Measurements from ENCODE around the gene LIN7C. TPM values are rescaled to one million over a fixed set of nuclear protein-coding genes. Genes with fewer than 3 reads are reported as not detected.

Gene LIN7C
- total RNA-seq, 1 donor from 2014 or later, result 27.8 TPM

DNA sequence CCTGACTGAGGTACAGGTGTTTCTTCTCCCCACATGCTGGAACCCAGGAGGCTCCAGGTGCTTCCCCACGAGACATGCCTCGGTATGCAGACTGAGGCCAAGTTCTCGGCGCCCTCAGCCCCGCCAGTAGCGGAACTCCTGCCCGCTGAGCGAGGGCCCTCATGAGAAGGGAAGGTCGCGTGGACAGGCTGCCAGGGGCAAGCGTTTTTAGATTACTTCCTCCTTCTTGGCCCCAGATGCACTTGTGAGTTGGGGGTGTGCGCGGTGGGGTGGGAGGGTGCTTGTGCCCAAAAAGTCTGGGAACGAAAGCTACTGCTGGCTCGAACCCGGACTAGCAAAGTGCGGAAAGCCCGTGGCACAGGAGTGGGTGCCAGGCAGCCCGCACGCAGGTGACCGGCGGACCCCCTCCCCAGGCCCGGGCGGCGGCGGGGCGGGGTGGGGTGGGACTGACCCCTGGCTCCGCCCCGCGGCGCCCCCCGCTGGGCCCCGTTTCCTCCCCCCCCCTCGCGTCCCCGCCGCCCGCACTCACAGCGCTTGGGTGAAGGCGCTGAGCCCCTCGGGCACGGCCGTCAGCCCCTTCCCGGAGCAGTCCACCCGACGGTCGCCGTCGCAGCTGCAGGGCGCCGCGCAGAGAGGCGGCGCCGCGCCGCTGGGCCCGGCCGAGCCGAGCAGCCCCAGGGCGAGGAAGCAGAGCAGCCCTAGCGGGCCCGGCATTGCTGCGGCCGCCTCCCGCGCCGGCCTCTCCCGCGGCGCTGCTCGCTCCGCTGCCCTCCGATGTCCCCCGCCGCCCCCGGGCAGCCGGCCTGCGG, 34.8 kb downstream of the LIN7C start:
- intact Hi-C loops (cut with micrococcal nuclease), result loop anchor here (1.0 to 10.0 kb wide), 4 partner anchors 28 to 108 kb away; partner anchors contain the start of genes CCDC34 and LIN7C

DNA sequence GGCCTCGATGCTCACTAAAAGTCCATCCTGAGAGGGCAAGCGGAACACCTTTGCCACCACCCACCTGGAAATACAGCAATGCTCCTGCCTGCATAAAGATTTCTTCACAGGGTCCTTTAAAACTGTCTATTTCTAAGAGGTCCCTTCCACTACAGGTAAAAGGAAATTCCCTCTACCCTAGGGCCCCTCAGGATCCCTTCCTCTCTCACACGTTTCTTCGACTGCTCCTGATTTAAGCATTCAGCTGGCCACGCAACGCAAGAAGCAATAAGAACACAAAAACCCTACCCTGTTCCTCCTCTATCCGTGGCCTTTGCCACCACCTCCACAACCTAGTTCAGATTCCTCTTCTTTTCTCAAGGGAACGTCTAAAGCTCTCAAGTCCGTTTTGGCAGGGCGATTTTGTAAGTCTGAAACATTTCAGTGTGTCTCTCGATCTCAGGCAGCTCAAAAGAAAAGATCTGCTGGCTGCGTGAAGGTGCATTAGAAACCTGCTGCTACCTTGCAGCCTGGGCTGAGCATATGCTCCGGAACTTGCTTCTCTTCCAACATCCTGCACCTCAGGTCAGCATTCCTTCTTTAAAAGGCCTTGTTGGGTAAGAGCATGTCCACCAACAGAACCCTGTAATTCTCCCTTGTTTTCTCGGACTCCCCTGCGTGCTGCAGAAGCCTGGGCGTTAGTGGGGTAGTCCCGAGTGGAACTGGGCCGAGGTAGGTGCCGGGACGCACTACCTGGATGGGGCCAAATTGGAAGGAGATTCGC, 35.6 kb downstream of the LIN7C start:
- intact Hi-C loops (cut with micrococcal nuclease), result loop anchor here (10.0 kb wide), 1 partner anchor 56 kb away; no protein-coding TSS in a partner anchor

DNA sequence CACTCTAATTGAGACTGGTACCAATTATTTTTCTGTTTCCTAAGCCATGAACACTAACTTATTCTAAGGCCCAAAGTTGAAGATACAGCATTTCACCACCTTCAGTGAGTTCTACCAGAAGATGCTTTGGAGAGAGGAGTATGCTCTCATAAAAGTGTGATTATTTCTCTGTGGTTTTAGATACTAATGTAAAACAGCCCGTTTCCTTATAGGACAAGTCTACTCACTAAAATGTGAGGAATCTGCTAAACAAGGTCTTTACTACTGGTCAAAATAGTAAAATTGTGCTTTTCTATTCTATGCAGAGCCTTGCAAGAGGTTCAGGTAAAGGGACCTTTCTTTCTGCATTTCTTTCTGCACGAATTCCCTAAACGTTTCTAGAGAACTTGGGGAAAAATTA, 36.4 kb downstream of the LIN7C start:
- intact Hi-C loops (cut with micrococcal nuclease), result loop anchor here (10.0 kb wide), 1 partner anchor 55 kb away; no protein-coding TSS in a partner anchor

DNA sequence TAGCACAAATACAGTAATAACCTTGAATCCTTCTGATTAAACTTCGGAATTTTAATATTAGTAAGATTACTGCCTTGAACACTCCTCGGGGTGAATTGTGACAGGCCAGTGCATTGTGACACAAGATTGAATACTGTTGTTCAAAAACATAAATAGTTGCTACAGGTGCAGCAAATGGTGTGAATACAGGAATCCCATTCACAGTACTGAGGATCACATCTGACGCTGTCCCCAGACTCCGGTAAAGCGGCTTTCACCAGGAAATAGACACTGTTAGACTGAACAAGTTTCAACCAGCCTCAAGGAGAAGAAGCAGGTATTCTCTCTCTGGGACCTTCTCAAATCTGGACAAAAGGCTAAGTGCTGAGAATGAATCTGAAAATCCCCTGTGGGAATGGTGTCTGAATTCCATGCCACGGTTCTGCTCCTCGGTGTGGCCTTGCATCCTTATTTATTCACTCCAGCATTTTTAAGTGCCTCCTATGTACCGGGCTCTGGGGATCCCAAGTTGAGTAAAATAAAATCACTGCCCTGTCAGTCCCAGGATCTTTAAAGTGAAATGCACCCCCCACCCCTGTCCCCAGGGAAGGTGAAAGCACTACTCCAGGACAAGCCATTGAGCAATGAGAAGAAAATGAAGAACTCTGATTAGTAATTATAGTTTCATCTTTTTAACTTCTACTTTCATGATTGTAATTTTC, 37.4 kb downstream of the LIN7C start:
- intact Hi-C loops (cut with micrococcal nuclease), result no loop called here

DNA sequence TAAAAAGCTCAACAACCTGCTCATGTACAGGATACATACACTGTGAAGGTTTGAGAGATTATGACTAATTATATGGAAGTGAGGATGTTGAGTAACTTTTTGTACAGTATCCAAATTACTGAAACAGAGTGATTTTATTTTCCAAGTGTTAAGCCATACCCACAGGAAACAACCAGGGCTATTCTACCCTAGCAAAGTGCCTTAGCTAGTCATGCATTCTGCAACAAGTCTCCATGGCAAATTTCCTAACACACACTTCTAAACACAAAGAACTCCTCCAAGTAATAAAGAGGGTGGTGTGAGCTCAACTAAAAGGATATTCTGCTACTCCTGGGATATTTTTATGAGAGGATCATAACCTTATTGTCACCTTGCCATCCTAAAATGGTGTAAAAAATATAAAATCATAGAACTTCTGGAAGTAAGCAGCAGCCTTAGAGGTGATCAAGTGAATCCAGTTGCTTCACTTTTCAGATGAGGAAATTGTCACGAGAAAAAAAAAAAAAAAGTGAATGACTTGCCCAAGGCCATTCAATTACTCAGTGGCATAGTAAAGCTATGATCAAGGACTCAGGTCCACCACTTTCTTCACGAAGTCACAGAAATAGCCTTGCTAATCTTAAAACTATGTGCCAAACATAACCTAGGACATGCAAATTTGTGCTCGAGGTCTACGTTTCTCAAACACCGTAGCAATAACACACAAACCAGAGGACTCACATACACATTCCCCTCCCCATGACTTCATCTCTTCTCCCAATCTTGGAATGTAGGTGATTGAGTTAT, 38.2 kb downstream of the LIN7C start:
- intact Hi-C loops (cut with micrococcal nuclease), result no loop called here

DNA sequence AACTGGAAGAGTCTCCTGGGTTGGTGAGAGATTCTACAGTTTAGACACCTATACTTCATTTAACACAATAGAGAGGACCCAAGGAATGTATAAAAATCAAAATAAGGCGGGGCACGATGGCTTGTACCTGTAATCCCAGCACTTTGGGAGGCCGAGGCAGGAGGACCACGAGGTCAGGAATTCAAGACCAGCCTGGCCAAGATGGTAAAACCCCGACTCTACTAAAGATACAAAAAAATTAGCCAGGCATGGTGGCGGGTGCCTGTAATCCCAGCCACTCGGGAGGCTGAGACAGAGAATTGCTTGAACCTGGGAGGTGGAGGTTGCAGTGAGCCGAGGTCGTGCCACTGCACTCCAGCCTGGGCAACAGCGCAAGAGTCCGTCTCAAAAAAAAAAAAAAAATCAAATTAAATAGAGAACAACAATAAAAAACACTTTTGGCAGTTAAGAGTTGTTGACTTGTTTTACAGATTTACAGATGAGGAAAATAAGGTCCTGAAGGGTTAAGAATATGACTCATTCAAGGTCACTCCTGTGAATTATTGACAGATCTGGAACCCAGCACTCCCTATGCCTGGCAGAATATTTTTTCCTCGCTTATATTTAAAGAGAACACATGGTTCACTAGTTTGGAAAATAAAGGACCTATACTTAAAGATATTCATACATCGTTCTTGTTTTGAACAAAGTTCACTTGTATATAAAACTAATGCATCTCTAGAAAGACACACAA, 39.2 kb downstream of the LIN7C start:
- intact Hi-C loops (cut with micrococcal nuclease), result no loop called here

DNA sequence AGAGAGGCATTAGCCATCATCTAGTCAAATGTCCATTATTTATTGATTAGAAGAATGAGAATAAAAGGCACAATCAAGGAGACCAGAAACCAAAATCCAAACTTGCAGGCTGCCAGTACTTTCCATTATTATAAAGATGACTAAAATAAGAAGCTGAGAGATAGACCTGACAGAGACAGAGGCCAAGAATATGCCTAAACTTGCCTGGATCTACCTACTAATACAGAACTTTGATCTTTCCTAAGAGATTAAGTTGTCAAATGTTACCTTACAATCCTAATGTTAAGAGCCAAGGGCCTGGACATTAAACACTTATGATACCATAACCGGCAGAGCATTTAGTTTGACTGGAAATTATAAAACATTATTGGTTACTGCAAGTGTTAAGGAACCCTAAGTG, 40.2 kb downstream of the LIN7C start:
- intact Hi-C loops (cut with micrococcal nuclease), result no loop called here

DNA sequence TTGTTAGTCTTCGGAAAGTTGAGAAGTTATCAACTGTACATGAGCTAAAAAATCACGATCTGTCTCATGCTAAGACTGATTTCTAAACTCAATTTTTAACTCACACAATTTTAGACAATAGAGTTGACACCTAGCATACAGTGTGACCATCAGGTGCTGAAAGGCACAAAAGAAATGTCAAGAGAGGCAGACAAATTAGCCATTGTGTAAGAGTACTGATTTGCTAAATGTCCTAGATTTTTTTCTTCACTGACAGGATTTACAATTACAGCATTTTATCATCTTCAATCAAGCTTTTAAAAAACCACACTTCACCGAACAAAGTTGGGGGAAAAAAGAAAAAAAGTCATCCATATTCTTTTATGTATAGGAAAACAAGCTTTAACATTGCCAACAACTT, 40.9 kb downstream of the LIN7C start:
- intact Hi-C loops (cut with micrococcal nuclease), result no loop called here

DNA sequence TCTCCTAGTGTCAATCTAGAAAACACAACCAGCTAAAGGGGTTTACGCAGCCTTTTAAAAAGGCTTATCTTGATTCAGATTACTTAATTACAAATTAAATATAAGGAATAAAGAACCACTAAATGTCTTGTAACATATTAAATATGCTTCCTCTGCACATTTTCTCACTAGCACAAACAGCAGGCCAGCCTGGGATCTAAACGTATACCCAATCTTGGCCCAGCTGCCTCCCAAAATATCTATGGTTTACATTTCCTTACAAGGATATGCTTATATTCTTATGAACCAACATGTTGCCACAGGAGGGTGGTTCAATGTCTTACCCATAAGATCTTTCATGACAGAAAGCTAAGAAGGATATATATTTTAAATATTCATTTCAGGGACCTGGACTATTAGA, 41.7 kb downstream of the LIN7C start:
- intact Hi-C loops (cut with micrococcal nuclease), result no loop called here

DNA sequence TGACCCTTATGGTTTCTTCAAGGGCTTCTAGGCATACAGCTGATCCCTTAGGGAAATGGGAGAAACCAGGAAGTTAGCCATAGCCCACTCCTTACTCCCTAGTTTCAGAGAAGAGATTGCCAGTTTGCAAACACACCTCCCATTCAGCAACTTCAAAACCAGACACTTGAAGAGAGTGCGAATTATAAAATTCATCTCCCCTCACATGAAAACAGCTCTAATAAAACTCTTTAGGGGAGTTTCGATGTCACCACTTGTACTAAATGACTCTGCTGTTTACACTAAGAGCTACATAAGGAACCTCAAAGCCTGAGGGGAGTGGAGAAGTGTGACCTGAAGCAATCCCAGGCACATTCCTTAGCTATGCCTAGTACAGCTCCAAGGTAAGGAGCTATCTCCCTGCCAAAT, 42.3 kb downstream of the LIN7C start:
- intact Hi-C loops (cut with micrococcal nuclease), result no loop called here

DNA sequence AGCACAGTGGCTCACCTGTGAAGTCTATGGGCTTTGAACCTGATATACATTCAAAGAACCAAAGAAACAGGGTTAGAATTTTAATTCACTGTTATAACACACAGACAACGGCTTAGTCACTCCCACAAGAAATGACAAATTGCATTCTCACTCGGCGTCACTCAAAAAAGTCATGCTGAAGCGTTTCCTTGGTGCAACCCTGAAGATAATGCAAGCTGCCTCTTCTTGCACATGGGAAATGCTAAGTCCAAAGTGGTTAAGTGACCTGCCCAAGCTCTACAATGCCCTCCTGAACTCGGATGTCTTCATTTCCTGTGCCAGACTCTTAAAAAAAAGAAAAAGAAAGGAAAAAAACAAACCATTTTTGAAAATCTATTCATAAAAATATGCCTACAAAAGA, 44.0 kb downstream of the LIN7C start:
- intact Hi-C loops (cut with micrococcal nuclease), result no loop called here

DNA sequence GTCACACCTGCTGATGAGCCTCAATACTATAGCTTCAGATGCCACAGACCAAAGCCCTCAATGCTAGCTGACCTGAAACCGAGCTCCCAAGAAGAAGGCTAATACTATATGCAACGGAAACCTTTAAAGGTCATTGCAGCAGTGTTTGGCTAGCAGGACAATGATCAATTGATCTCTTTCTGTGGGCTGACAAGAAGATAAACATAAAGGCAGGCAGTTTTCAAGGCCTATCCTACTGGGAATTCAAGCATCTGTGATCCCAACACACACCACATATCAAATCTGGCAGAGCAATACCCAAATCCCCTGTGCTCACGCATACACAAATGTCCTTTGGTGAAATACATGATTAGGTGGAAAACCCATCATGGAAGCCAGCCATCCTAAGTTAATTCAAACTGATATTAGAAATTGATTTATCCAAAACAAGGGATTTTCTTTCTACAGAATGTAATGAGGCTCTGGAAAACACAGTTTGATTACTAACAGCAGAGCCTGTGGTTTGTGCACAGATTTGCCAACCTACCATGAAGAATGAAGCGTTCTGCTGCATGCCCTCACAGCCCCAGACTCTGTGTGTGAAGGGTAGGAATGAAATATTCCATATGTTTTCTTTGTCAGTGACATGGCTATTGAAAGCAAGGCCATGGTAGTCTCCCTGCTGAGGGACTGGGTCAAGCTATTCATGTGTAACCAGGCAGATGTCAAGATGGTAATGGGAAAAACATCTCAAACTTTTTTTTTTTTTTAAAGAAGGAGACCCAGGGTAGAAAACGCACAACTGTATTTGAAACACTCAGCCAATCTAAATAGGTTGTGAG, 46.2 kb downstream of the LIN7C start:
- intact Hi-C loops (cut with micrococcal nuclease), result no loop called here

DNA sequence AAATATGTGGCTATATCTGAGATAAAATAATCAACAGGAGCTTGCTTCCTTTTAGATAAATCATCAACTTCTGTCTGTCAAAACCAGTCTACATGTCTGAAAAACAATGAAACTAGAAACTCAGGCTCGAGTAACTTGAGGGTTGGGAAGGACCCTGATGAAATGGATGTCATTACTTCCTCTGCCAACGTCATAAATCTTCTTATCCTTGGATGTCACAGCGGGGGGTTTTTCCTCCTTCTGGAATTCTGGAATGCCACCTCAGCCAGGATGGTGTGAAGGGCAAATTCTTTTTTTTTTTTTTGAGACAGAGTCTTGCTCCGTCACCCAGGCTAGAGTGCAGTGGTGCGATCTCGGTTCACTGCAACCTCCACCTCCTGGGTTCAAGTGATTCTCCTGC, 47.4 kb downstream of the LIN7C start:
- intact Hi-C loops (cut with micrococcal nuclease), result no loop called here

DNA sequence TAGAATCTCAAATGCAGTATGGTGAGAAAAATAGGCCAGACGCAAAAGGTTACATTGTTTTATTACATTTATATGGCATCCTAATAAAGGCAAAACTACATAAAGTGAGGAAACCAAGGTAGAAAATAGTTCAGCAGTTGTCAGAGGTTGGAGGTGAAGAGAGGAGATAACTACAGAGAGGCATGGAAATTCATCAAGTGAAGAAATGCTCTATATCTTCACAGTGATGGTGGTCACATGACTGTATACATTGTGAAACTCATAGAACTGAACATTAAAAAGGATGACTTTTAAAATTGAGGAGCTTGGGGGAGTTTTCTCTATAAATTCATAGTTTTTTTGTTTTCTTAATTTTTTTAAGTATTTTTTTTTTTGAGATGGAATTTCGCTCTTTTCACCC, 48.4 kb downstream of the LIN7C start:
- intact Hi-C loops (cut with micrococcal nuclease), result no loop called here

DNA sequence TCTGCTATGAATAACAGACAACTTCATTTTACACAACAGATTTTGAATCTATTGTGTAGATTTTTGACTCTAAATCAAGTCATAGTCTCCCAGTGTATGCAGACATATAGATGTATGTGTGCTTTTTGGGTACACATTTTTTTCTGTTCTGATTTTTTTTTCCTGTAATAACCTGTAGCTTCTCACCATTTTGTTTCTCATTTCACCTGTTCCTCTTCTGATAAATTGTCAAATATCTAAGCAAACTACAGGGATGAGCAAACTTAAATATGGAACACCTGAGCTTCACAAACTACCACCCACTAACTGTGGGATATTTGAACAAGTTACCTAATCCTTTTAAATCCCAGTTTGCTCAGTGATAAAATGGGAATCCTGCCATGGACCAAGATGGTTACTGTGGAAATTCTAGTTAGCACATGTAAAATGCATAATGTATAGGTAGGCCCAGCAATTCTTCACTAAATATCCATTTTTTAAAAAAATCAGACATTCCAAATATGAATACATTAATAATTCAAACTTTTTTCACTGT, 49.7 kb downstream of the LIN7C start:
- intact Hi-C loops (cut with micrococcal nuclease), result no loop called here

DNA sequence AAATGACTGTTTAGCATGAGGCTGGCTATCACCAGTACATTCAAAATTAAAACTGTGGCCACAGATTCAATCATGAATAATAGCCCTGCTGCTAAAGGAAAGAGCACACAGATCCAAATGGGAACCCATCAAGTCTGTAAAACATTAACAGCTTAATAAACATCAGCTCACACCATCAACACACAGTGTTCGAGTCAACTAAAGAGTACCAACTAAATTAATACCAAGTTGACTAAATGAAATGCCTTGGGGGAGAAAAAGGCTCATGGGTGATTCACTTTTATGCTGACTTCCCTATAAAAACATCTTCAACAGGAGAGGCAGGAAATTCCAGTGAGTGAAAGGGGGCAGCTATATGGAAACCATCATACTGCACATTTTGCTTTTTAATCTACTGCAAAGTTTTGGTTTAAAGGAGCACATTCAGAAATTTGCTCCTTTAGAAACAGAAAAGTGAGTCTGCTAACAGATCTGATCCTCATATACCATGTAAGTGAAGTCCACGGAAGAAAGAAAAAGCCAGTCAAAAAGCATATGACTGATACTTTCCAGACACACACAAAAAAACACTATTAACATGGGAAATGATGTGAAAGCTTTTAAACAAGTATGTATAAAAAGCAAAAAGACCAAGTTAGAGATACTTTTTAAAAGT, 50.3 kb downstream of the LIN7C start:
- intact Hi-C loops (cut with micrococcal nuclease), result no loop called here

DNA sequence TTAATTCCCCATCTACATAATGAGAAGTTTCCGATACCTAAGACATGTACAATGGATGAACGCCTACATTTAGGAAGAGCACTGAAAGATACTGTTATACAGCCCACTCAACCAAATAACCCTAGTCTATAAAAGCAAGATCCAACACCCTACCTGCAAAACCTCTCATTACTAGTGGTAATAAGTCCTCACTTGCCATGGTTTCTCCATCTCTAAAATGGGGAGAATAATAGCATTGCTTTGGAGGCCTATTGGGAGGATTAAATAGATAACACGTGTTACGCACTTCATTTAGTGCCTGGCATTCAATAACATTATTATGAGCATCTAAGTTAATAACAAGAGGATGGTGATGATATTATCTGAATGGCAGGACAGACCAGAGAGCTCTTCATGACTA, 50.9 kb downstream of the LIN7C start:
- intact Hi-C loops (cut with micrococcal nuclease), result loop anchor here (1.0 kb wide), 1 partner anchor 12 kb away; no protein-coding TSS in a partner anchor

DNA sequence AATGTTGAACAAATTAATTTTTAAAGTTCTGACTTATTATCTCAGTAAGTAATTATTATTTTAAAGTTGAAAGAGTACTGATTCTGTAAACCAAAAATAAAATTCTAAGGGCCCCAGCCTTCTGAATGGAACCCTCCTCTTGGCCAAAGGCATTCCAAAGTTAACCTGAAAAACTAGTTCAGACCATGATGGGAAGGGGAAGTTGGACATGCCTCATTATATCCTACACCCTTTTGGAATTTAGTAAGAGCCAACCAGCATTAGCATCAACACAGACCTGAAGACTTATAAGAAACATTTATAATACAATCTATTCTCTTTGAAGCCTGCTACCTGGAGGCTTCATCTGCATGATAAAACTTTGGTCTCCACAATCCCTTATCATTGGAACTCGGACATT, 52.9 kb downstream of the LIN7C start:
- intact Hi-C loops (cut with micrococcal nuclease), result no loop called here

DNA sequence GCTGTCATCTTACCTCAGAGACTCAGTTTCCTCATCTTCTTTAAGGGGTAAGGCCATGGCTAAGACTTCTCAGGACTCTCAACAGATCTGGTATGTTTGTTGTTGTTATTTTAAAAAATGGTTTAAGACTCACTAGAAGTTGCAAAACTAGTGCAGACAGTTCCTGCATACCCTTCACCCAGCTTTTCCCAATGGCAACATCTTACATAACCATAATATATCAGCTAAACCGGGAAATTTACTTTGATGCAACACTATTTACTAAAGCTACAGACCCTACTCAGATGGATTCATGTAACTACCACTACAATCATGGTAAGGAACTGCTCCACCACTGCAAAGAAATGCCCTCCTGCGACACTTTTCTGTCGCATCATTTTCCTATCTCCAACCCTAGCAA, 54.4 kb downstream of the LIN7C start:
- intact Hi-C loops (cut with micrococcal nuclease), result no loop called here
